Adipocyte (in vitro differentiated cells): ENCODE results near the gene ZNF689.
"Not testable (repeated sequence)": the region's sequence is repeated elsewhere in the genome, so short reads cannot be mapped to it uniquely, and the experiment has no call there.

Experiments used
- DNase-seq: peaks from one replicate; pipeline ENCODE4 v3.0.0-alpha.2; 2015; ENCODE audit warnings: low read depth
- H3K27me3 ChIP-seq: replicated peaks from 2 replicates; pipeline ENCODE4 v1.7.0; 2013; ENCODE audit warnings: mild to moderate bottlenecking, low read length, moderate library complexity; ENCODE audit not compliant: control insufficient read depth, insufficient read depth
- H3K36me3 ChIP-seq: 2 replicates; pipeline ENCODE4 v1.7.0; 2013; ENCODE audit warnings: low read length, mild to moderate bottlenecking, moderate library complexity; ENCODE audit not compliant: control insufficient read depth, insufficient read depth, severe bottlenecking
- H3K4me1 ChIP-seq: 2 replicates; pipeline ENCODE4 v1.7.0; 2013; ENCODE audit warnings: mild to moderate bottlenecking, low read length, moderate library complexity; ENCODE audit not compliant: control insufficient read depth, insufficient read depth
- H3K4me3 ChIP-seq: 2 replicates; pipeline ENCODE4 v1.7.0; 2013; ENCODE audit warnings: mild to moderate bottlenecking, low read length, moderate library complexity
- H3K9ac ChIP-seq: 2 replicates; pipeline ENCODE4 v1.7.0; 2013; ENCODE audit warnings: mild to moderate bottlenecking, low read length, moderate library complexity
- H3K9me3 ChIP-seq: 2 replicates; pipeline ENCODE4 v1.7.0; 2013; ENCODE audit warnings: mild to moderate bottlenecking, low read length, moderate library complexity; ENCODE audit not compliant: control insufficient read depth

ZNF689 gene

DNA sequence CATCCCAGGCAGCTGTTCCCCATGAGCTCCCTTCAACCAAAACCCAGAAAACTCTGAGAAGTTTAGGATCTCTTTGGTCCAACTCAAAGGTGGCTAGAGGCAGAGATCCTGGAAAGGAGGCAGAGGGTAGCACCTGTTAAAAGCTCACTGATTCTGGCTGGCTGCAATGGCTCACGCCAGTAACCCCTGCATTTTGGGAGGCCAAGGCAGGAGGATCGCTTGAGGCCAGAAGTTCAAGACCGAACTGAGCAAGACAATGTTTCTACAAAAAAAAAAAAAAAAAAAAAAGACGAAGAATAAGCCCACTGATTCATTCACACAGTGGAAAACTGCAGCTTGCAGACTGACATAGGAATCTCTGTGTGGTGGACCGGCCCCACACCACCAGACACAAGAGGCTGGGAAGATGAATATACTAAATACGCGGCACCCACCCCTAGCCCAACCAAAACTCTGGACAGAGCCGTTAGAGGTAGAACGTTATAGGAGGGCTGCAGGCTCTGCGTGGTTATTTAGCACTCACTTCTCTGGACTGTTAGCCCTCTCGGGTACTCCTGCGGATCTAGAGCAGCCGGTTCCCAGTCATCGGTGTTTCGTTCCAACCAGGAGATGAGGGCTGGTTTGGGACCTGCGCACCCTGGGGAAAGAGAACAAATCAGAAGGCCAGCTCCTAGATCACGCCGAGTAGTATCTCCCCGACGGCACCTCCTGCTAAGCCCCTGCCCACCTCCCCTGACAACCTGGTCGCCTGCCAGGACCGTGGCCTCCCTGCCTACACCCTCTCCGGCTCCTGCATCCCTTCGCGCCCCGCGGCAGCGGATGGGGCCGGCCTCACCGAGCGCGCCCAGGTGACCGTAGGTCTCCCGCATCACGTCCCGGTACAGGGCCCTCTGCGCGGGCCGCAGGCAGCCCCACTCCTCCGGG lies 925 bp downstream of the ZNF689 start:
- H3K9me3 ChIP-seq = no peaks in the 10 kb centered on the region
- H3K4me3 ChIP-seq = peak overlapping the region; percentile 91
- no peak for DNase-seq
- H3K27me3 ChIP-seq = no peaks in the 10 kb centered on the region
- peak overlapping the region; percentile 97 for H3K9ac ChIP-seq
- H3K36me3 ChIP-seq = peaks cover 24% of the 10 kb centered on the region
- peaks cover 8% of the 10 kb centered on the region for H3K4me1 ChIP-seq

DNA sequence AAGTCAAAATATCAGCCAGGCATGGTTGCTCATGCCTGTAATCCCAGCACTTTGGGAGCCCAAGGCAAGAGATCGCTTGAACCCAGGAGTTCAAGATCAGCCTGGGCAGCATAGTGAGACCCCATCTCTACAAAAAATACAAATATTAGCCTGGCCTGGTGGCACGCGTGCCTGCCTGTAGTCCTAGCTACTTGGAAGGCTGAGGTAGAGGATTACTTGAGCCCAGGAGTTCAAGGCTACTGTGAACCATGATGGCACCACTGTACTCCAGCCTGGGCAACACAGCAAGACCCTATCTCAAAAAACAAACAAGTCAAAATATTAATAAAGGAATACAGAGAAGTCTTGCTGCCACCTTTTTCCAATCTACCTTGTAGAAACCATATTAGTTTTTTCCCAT lies 4.2 kb downstream of the ZNF689 start:
- Histone ChIP-seq H3K36me3 (peaks cover 35% of the 10 kb centered on the region), H3K4me3 (no peak overlapping the region), H3K27me3 (no peaks in the 10 kb centered on the region), H3K4me1 (peaks cover 29% of the 10 kb centered on the region), H3K9me3 (no peaks in the 10 kb centered on the region), H3K9ac (no peak overlapping the region)
- no peak for DNase-seq

DNA sequence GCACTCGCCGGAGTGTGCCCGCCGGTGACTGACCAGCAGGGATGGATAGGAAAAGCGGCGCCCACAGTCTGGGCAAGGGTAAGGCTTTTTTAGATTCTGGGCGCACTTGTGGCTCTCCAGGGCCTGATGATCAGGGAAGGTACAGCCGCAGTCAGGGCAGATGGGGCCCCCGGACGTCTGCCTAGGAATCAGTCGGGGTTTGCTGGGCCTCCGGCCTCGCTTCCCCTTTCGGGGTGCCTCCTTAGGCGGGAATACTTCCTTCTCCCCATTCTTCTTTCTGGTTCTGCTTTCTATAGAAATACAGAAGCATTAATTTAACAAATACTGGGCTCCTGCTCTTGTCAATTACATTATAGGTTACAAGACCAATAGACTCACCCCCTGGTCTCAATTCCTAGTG lies 5.0 kb downstream of the ZNF689 start:
- H3K36me3 ChIP-seq = peaks cover 35% of the 10 kb centered on the region

DNA sequence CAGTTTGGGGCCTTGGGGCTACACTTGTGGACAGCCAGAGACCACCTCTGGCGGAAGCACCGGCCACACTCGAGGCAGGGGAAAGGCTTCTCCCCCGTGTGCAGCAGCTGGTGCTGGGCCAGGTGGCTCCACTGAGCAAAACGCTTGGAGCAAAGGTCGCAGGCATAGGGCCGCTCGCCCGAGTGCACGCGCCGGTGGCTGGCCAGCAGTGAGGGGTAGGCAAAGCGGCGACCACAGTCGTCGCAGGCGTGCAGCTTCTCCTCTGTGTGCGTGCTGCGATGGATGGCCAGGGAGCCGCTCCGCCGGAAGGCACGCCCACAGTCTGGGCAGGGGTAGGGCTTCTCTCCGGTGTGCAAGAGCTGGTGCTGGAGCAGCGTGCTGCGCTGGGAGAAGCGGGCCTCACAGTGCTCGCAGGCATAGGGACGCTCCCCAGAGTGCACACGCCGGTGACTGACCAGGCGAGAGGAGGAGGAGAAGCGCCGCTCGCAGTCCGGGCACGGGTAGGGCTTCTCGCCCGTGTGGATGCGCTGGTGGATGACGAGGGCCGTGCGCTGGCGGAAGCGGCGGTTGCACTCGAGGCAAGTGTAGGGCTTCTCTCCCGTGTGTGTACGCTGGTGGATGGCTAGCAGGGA lies 5.8 kb downstream of the ZNF689 start:
- DNase-seq = no peak
- Histone ChIP-seq H3K36me3 (peaks cover 35% of the 10 kb centered on the region), H3K9me3 (no peaks in the 10 kb centered on the region), H3K4me1 (peaks cover 28% of the 10 kb centered on the region), H3K9ac (no peak overlapping the region), H3K27me3 (no peaks in the 10 kb centered on the region), H3K4me3 (no peak overlapping the region)

More for the DNA sequence above, 5.0 kb downstream of the ZNF689 start:
- H3K27me3 ChIP-seq = no peaks in the 10 kb centered on the region
- peaks cover 29% of the 10 kb centered on the region for H3K4me1 ChIP-seq
- DNase-seq = no peak
- no peaks in the 10 kb centered on the region for H3K9me3 ChIP-seq
- no peak overlapping the region for H3K9ac ChIP-seq
- no peak overlapping the region for H3K4me3 ChIP-seq

DNA sequence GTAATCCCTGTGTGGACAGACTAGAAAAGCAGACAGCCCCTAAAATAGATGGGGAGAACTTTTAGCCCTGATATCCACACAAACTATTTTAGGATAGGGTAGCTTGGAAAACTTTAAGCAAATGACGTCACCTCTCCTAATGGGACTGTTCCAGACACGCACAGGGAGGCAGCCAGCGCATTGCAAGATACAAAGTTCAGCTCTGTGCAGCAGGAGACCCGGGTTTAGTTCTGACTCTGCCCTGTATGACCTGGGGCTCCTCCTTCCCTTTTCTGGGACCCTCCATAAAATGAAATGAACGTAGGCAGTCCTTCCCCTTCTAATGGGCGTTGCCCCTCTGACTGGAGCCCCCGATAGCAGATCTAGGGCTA lies 6.3 kb downstream of the ZNF689 start:
- H3K4me1 ChIP-seq = peaks cover 23% of the 10 kb centered on the region
- H3K36me3 ChIP-seq = peaks cover 35% of the 10 kb centered on the region
- no peak overlapping the region for H3K9ac ChIP-seq
- H3K9me3 ChIP-seq = no peaks in the 10 kb centered on the region
- H3K4me3 ChIP-seq = no peak overlapping the region
- no peaks in the 10 kb centered on the region for H3K27me3 ChIP-seq
- no peak for DNase-seq

DNA sequence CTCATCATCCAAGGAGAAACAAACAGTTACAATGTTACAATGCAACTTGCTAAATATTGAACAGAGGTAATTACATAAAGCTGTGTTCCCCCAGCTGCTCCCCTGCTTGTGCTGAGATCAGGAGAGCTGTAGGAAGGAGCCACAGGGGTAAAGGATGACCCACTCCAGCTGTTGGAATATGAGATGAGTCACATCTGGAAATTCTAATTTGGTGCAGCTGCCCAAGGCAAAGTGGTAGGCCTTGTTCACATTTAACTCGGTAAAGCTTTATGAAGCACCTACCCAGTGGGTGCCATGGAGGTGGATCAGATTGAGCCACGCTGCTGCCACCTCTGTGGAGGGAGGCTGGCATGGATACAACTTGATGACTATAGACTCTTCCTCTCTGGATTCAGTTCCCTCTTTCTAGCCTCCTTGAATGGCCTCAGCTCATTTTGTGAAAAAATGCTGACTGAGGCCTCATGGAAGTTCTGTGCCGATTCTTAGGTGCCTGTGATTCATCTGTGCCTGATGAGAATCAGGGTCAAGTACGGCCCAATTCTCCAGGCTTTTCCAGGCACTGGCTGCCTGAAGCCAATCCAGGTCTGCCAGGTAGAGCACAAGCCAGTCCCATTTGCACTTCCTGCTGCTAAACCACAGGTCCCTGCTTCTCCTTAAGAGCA lies 7.4 kb downstream of the ZNF689 start:
- H3K9me3 ChIP-seq = no peaks in the 10 kb centered on the region
- peak; percentile 66 for DNase-seq
- no peak overlapping the region for H3K4me3 ChIP-seq
- peaks cover 22% of the 10 kb centered on the region for H3K4me1 ChIP-seq
- H3K9ac ChIP-seq = peak overlapping the region; percentile 48
- H3K36me3 ChIP-seq = peaks cover 35% of the 10 kb centered on the region
- H3K27me3 ChIP-seq = no peaks in the 10 kb centered on the region

DNA sequence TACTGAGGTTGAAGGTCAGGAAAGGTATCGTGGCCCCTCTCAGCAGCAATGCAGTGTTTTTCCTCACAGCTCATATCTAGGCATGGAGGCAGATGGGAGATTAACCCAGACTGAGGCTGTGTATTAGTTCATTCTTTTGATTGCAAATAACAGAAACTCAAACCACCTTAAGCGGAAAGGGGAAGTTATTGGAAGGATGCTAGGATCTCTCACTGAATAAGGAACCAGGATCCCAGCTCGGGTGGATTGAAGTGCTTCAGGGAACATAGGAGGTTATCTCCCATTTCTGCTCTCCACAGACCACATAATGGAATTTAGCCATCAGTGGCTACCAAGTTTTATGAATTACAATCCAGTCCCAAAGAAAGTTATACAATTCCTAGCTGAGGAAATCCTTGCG lies 8.2 kb downstream of the ZNF689 start:
- peaks cover 32% of the 10 kb centered on the region for H3K36me3 ChIP-seq
- no peak for DNase-seq
- H3K9me3 ChIP-seq = no peaks in the 10 kb centered on the region
- H3K9ac ChIP-seq = no peak overlapping the region
- H3K4me3 ChIP-seq = no peak overlapping the region
- no peaks in the 10 kb centered on the region for H3K27me3 ChIP-seq
- peaks cover 22% of the 10 kb centered on the region for H3K4me1 ChIP-seq

DNA sequence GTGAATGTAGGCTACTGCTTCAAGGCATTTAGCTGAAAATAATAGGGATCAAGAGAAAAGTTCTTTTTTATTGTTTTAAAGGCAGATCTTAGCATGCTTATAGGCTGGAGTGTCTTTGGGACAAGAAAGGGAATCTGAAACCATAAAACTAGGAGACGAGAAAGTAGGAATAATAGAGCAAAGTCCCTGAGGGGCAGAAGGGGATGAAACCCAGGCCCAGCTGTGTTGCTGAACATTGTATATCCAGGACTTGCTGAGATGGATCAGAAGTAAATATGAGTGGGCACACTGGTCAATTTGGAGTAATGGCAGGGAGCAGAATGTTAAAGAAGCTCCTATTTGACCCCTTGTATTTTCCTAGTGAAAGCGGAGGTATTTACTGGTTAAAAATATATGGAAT lies 9.3 kb downstream of the ZNF689 start:
- Histone ChIP-seq H3K9ac (no peak overlapping the region), H3K36me3 (peaks cover 24% of the 10 kb centered on the region), H3K9me3 (no peaks in the 10 kb centered on the region), H3K4me1 (peaks cover 22% of the 10 kb centered on the region), H3K27me3 (no peaks in the 10 kb centered on the region), H3K4me3 (no peak overlapping the region)
- no peak for DNase-seq

DNA sequence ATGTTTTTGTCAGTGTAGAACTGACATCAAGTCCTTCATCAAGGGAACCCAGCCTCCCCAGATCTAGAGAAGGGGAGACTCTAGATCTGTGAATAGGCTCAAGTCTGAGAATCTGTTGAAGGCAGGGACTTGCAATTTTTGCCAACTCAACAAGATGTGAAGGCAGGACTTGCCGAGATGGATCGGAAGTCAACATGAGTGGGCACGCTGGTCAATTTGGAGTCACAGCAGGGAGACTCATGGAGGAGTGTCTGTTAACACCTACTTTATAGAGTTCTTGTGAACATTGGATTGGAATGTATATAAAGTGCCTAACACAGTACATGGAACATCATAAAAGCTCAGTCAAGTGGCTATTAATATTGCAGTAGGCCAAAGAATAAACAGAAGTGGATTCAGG lies 10.0 kb downstream of the ZNF689 start:
- no peak for DNase-seq
- Histone ChIP-seq H3K36me3 (peaks cover 21% of the 10 kb centered on the region), H3K9me3 (no peaks in the 10 kb centered on the region), H3K27me3 (no peaks in the 10 kb centered on the region), H3K9ac (no peak overlapping the region), H3K4me3 (no peak overlapping the region), H3K4me1 (peaks cover 22% of the 10 kb centered on the region)

DNA sequence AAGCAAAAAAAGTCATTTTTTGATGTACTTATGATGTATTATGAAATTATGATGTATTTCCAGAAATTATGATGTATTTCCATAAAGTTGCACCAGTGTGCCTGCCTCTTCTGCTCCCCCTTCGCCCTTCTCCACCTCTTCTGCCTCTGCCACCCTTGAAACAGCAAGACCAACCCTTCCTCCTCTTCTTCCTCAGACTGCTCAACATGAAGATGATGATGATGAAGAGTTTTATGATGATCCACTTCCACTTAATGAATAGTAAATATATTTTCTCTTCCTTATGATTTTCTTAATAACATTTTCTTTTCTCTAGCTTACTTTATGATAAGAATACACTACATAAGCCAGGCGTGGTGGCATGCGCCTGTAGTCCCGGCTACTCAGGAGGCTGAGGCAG lies 17.3 kb downstream of the ZNF689 start:
- Histone ChIP-seq H3K4me3 (no peak overlapping the region), H3K36me3 (no peaks in the 10 kb centered on the region), H3K27me3 (no peaks in the 10 kb centered on the region), H3K9me3 (no peaks in the 10 kb centered on the region), H3K9ac (no peak overlapping the region), H3K4me1 (no peaks in the 10 kb centered on the region)
- DNase-seq = no peak

DNA sequence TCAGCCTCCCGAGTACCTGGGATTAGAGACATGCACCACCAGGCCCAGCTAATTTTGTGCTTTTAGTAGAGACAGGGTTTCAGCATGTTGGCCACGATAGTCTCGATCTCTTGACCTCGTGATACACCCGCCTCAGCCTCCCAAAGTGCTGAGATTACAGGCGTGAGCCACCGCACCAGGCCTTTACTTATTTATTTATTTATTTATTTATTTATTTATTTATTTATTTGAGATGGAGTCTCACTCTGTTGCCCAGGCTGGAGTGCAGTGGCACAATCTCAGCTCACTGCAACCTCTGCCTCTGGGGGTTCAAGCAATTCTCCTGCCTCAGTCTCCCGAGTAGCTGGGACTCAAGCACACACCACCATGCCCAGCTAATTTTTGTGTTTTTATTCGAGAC lies 19.3 kb downstream of the ZNF689 start:
- H3K36me3 ChIP-seq, H3K4me1 ChIP-seq, H3K9ac ChIP-seq, DNase-seq, H3K4me3 ChIP-seq, H3K9me3 ChIP-seq, H3K27me3 ChIP-seq: not testable (repeated sequence)
